Measurements from ENCODE around the gene RAC2. TPM values are rescaled to one million over a fixed set of nuclear protein-coding genes. Genes with fewer than 3 reads are reported as not detected.
A peak's percentile ranks its signal among the peaks of the same experiment; 100 is the strongest.

RAC2 gene
- polyA plus RNA-seq, 2 of the 4 experiments (the other 2 are of a cell fraction) = 0.05 TPM; not detected in 1

GRCh38 chr22:37229012-37229804 is 14.9 kb downstream of the RAC2 start:
- H3K4me3 ChIP-seq = no peak overlapping the region
- FAIRE-seq (no peak), ATAC-seq (peak; percentile 40 to 73; a peak in 4 of 6 replicates), DNase-seq (ENCODE audit: low read depth in 1 of 2, low spot score in 1 of 2) (peak; percentile 41 to 47)
- POLR2A ChIA-PET = no interaction called here
- CTCF ChIA-PET = interaction anchor here (0.5 to 4.6 kb wide), 5 partner anchors 16 to 31 kb away, joined by 3 to 30 read pairs (median 3); no protein-coding TSS in a partner anchor
- no peaks in the 10 kb centered on the region for H3K9me3 ChIP-seq
- peaks cover 26% of the 10 kb centered on the region for H3K4me1 ChIP-seq
- TF ChIP-seq REST (IDR thresholded peaks at IDR 0.05) (0 out of 2 replicates have a peak, but pooled peaks have one; percentile 26), FOSB (CRISPR knock-in tag; IDR thresholded peaks at IDR 0.05) (no peak), ZNF302 (CRISPR knock-in tag; IDR thresholded peaks at IDR 0.05) (no peak), PBX3 (IDR thresholded peaks at IDR 0.05) (0 out of 2 replicates have a peak, but pooled peaks have one; percentile 18), HOXB5 (CRISPR knock-in tag; IDR thresholded peaks at IDR 0.05) (no peak), TFCP2L1 (CRISPR knock-in tag; IDR thresholded peaks at IDR 0.05) (no peak), KDM5A (IDR thresholded peaks at IDR 0.05) (no peak), POLR2AphosphoS2 (conservative IDR thresholded peaks at IDR 0.05; ENCODE audit: low read length) (no peak), ELK1 (IDR thresholded peaks at IDR 0.05; ENCODE audit: low read depth, low read length) (no peak), FOSL2 (IDR thresholded peaks at IDR 0.05) (no peak), FOSL2 (CRISPR knock-in tag; IDR thresholded peaks at IDR 0.05) (peak; percentile 44), HMGXB4 (CRISPR knock-in tag; IDR thresholded peaks at IDR 0.05; ENCODE audit: borderline replicate concordance) (no peak), PHF8 (IDR thresholded peaks at IDR 0.05; ENCODE audit: borderline replicate concordance, low read depth) (no peak), JUN (IDR thresholded peaks at IDR 0.05) (no peak)
- peak overlapping the region; percentile 55 to 81 for H3K27ac ChIP-seq
- H3K4me2 ChIP-seq = peak overlapping the region; percentile 46
- WGBS (ENCODE audit: missing lambda C conversion rate) = 45% methylated on average over 4 of the region's 7 CpGs
